Dendritic cell treated with granulocyte-macrophage colony-stimulating factor and Interleukin-4, amounts not matched to agents 40 ng/mL and 50 ng/mL, for 4 days (primary cell): ENCODE data around the gene PHETA1.
"Not testable (repeated sequence)": the region's sequence is repeated elsewhere in the genome, so short reads cannot be mapped to it uniquely, and the experiment has no call there.

Experiments used
- H3K27ac Mint-ChIP-seq: one replicate; pipeline ENCODE4 v1.8.0; 2022; ENCODE audit warnings: mild to moderate bottlenecking, mixed read lengths
- H3K27me3 Mint-ChIP-seq: one replicate; pipeline ENCODE4 v1.8.0; 2022; ENCODE audit warnings: mild to moderate bottlenecking, mixed read lengths
- H3K36me3 Mint-ChIP-seq: one replicate; pipeline ENCODE4 v1.8.0; 2022; ENCODE audit warnings: low read depth, mixed read lengths
- H3K4me1 Mint-ChIP-seq: one replicate; pipeline ENCODE4 v1.8.0; 2022; ENCODE audit warnings: low read depth, mixed read lengths
- H3K4me3 Mint-ChIP-seq: one replicate; pipeline ENCODE4 v1.8.0; 2022; ENCODE audit warnings: mild to moderate bottlenecking, moderate library complexity, mixed read lengths
- H3K9me3 Mint-ChIP-seq: one replicate; pipeline ENCODE4 v1.8.0; 2022; ENCODE audit warnings: mixed read lengths
- intact Hi-C: fragments of 100-400 bp; cut with micrococcal nuclease; formaldehyde crosslinking; loops from one replicate; pipeline ENCODE4 v1.15.0; 2022

PHETA1 gene

DNA sequence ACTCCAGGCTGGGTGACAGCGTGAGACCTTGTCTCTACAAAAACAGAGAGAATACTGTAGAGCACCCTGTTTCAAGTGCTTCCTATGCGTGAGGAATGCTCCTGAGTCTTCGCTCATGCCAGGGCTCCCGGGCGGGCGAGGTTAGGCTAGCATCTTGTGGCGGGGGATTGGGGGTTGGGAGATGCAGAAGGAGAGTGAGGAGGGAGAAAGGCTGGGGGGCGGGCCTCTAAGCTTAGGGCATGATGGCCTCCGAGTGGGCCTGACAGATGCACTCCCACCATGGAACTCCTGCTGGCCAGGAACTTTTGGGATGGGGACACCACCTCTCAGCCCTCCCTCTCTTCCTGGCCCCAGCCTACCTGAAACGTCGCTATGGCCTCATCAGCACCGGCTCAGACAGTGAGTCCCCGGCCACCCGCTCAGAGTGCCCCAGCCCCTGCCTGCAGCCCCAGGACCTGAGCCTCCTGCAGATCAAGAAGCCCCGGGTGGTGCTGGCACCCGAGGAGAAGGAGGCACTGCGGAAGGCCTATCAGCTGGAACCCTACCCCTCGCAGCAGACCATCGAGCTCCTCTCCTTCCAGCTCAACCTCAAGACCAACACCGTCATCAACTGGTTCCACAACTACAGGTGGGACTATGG lies 27.3 kb downstream of the PHETA1 start:
- intact Hi-C loops, result no loop called here
- Mint-ChIP-seq H3K27me3 (peaks cover 2% of the 10 kb centered on the region), H3K4me1 (peaks cover 8% of the 10 kb centered on the region)

DNA sequence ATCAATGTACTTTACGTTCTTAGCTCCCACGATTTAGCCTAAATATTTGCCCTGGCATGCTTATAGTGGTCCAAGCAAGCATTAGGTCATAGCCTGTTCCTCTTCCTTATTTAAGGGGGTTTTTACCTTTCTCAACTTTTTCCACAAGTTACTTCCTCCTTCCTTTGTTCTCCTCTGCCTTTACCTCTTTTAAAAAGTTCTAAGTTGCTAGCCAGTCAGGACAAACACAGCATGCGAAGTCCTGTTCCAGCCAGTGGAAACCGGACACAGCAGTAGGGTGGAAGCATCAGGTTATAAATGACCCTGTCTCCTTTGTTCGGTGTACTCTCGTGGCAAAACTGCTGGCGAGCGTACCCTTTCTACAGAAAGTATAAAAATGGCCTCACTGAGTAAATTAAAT lies 28.2 kb downstream of the PHETA1 start:
- H3K4me3 Mint-ChIP-seq, H3K9me3 Mint-ChIP-seq, H3K36me3 Mint-ChIP-seq, H3K4me1 Mint-ChIP-seq, H3K27ac Mint-ChIP-seq, H3K27me3 Mint-ChIP-seq, intact Hi-C loops: not testable (repeated sequence)

More for the DNA sequence above, 27.3 kb downstream of the PHETA1 start:
- Mint-ChIP-seq H3K36me3 (peaks cover 5% of the 10 kb centered on the region), H3K27ac (no peak overlapping the region), H3K4me3 (no peak overlapping the region), H3K9me3 (peaks cover 9% of the 10 kb centered on the region)

GRCh38 chr12:111340231-111340630 lies 28.7 kb downstream of the PHETA1 start:
- Mint-ChIP-seq H3K9me3 (peaks cover 9% of the 10 kb centered on the region), H3K36me3 (peaks cover 5% of the 10 kb centered on the region), H3K27me3 (peaks cover 2% of the 10 kb centered on the region), H3K27ac (no peak overlapping the region), H3K4me1 (peaks cover 8% of the 10 kb centered on the region), H3K4me3 (no peak overlapping the region)
- intact Hi-C loops, result no loop called here

- Mint-ChIP-seq H3K36me3 (peaks cover 5% of the 10 kb centered on the region), H3K27me3 (peaks cover 2% of the 10 kb centered on the region), H3K9me3 (peaks cover 9% of the 10 kb centered on the region), H3K4me1 (peaks cover 8% of the 10 kb centered on the region), H3K27ac (no peak overlapping the region), H3K4me3 (no peak overlapping the region)
- intact Hi-C loops, result no loop called here
Measured at GRCh38 chr12:111339321-111339938, 29.5 kb downstream of the PHETA1 start.

GRCh38 chr12:111338096-111338495 lies 30.8 kb downstream of the PHETA1 start:
- peaks cover under 1% of the 10 kb centered on the region for H3K27me3 Mint-ChIP-seq
- no peak overlapping the region for H3K27ac Mint-ChIP-seq
- H3K36me3 Mint-ChIP-seq, result peaks cover 2% of the 10 kb centered on the region
- H3K4me3 Mint-ChIP-seq, result no peak overlapping the region
- intact Hi-C loops, result no loop called here
- peaks cover 4% of the 10 kb centered on the region for H3K9me3 Mint-ChIP-seq
- H3K4me1 Mint-ChIP-seq, result peaks cover 8% of the 10 kb centered on the region

DNA sequence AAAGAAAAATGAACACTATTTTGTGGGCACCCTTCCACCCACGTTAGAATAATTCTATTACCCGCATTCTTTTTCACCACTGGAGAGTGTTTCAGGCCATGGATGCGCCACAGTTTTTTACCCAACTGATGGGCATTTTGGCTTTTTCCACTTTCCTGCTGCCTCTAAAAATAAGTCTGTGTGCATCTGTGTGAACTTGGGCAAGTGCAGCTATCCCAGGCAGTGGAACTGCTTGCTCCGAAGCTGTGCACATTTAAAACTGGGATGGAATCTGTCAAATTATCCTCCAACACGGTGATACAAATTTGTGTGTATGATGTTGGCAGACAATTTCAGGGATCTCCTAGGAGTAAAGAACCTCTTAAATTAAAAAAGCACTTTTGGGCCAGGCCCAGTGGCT lies 31.5 kb downstream of the PHETA1 start:
- Mint-ChIP-seq H3K27ac (no peak overlapping the region), H3K4me1 (peaks cover 8% of the 10 kb centered on the region)

DNA sequence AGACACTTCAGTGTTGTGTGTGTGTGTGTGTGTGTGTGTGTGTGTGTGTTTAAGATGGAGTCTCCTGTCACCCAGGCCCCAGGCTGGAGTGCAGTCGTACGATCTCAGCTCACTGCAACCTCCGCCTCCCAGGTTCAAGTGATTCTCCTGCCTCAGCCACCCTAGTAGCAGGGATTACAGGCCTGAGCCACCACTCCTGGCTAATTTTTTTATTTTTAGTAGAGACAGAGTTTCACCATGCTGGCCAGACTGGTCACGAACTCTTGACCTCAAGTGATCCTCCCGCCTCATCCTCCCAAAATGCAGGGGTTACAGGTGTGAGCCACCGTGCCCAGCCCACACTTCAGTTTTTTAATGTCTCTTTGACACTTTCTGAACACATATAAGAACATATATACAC lies 32.5 kb downstream of the PHETA1 start:
- intact Hi-C loops, H3K36me3 Mint-ChIP-seq: not testable (repeated sequence)

More for the DNA sequence above, 31.5 kb downstream of the PHETA1 start:
- Mint-ChIP-seq H3K27me3 (peaks cover 1% of the 10 kb centered on the region), H3K36me3 (no peaks in the 10 kb centered on the region), H3K9me3 (no peaks in the 10 kb centered on the region), H3K4me3 (no peak overlapping the region)
- intact Hi-C loops, result no loop called here

GRCh38 chr12:111335811-111336210 lies 33.1 kb downstream of the PHETA1 start:
- Mint-ChIP-seq H3K4me3 (no peak overlapping the region), H3K4me1 (peaks cover 10% of the 10 kb centered on the region), H3K27ac (no peak overlapping the region), H3K27me3 (peaks cover 4% of the 10 kb centered on the region), H3K36me3 (no peaks in the 10 kb centered on the region), H3K9me3 (no peaks in the 10 kb centered on the region)
- intact Hi-C loops, result no loop called here

More for the DNA sequence above, 32.5 kb downstream of the PHETA1 start:
- H3K4me1 Mint-ChIP-seq, H3K27me3 Mint-ChIP-seq, H3K9me3 Mint-ChIP-seq, H3K27ac Mint-ChIP-seq, H3K4me3 Mint-ChIP-seq: not testable (repeated sequence)

DNA sequence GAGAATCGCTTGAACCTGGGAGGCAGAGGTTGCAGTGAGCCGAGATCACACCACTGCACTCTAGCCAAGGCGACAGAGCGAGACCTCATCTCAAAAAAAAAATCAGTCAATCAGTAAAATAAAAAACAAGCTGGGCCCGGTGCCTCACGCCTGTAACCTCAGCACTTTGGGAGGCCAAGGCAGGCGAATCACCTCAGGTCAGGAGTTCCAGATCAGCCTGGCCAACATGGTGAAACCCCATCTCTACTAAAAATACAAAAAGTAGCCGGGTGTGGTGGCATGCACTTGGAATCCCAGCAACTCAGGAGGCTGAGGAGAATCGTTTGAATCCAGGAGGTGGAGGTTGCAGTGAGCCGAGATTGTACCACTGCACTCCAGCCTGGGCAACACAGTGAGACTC lies 33.6 kb downstream of the PHETA1 start:
- intact Hi-C loops, H3K4me3 Mint-ChIP-seq, H3K36me3 Mint-ChIP-seq, H3K9me3 Mint-ChIP-seq, H3K27ac Mint-ChIP-seq, H3K4me1 Mint-ChIP-seq, H3K27me3 Mint-ChIP-seq: not testable (repeated sequence)

DNA sequence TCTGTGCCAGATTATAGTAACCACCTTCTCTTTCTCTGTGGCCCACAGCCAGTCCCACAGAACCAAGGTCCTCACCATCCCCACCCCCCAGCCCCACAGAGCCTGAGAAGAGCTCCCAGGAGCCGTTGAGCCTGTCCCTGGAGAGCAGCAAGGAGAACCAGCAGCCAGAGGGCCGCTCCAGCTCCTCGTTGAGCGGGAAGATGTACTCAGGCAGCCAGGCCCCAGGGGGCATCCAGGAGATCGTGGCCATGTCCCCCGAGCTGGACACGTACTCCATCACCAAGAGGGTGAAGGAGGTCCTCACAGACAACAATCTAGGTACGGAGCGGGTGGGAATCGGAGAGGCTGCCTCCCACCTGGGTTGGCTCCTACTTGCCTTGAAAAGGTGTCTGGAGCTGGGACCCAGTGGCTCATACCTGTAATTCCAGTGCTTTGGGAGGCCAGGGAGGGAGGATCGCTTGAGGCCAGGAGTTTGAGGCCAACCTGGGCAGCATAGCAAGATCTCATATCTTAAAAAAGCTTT lies 34.4 kb downstream of the PHETA1 start:
- Mint-ChIP-seq H3K9me3 (no peaks in the 10 kb centered on the region), H3K36me3 (no peaks in the 10 kb centered on the region), H3K4me1 (peaks cover 7% of the 10 kb centered on the region), H3K27me3 (peaks cover 5% of the 10 kb centered on the region), H3K27ac (no peak overlapping the region), H3K4me3 (no peak overlapping the region)
- intact Hi-C loops, result loop anchor here (5.0 kb wide), 1 partner anchor 63 kb away; no protein-coding TSS in a partner anchor

DNA sequence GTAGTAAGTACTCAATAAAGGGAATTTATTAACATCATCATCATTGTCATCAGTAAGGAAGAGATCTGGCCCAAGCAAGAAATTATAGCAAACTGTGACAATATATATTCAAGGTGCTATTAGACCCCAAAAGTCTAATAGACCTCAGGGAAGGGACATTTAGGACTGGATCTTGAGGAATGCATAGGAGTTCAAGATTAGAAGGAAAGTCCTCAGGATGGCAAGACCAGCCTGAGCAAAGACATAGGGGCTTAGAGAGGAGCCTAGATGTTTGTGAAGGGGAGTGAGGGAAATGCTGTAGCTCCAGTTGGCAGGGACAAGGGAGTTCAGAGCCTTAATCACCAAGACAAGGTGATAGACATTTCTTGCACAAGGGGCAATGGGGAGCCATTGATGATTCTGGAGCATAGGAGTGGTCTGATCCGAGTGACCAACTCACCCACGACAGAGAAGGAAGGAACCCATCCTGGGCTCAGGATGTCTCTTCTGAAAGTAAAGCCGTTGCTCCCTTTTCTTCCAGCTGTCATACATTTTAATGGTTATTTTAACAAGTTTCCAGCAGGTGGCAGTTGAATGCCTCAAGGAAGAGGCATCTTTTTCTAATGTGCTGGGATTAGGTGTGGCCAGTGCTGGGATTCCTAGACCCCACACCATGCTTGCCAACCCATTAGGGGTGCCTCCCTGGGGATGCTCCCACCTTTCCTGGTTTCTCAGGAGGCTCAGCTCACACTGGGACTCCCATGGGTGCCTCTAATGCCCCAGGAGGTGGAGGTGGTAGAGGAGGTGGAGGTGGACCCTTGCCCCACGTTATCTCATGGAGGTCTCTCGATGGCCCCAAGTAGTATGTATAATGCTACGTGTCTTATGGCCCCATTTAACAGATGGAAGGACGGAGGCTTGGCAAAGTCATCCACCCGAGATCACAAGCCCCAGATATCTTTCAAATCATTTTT lies 37.8 kb downstream of the PHETA1 start:
- Mint-ChIP-seq H3K4me1 (peaks cover 7% of the 10 kb centered on the region), H3K27me3 (peaks cover 9% of the 10 kb centered on the region), H3K4me3 (no peak overlapping the region), H3K9me3 (no peaks in the 10 kb centered on the region), H3K27ac (peak overlapping the region; percentile 67), H3K36me3 (no peaks in the 10 kb centered on the region)
- intact Hi-C loops, result loop anchor here (1.0 to 5.0 kb wide), 3 partner anchors 66 to 200 kb away; no protein-coding TSS in a partner anchor

DNA sequence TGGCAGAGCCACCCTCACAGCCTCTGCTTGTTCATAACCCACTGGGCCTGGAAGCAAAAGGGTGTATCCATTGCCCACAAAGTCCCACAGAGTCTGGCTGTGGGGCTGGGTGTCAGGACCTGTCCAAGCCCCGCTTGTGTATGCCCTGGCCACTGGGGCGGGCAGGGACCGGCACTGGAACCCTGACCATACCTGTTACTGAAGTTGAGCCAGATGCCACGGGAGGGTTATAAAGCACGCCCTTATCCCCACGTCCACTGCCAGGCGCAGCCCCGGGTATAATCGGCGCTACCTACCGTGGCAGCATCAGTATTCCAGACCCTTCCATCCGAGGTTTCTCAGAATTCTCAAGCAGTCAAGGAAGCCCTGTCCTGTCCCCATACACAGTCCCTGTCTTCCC lies 40.8 kb downstream of the PHETA1 start:
- no peak overlapping the region for H3K4me3 Mint-ChIP-seq
- no peaks in the 10 kb centered on the region for H3K9me3 Mint-ChIP-seq
- H3K27ac Mint-ChIP-seq, result no peak overlapping the region

GRCh38 chr12:111327474-111327873 lies 41.4 kb downstream of the PHETA1 start:
- peak overlapping the region; percentile 22 for H3K27ac Mint-ChIP-seq
- no peak overlapping the region for H3K4me3 Mint-ChIP-seq
- intact Hi-C loops, result no loop called here
- peaks cover 7% of the 10 kb centered on the region for H3K4me1 Mint-ChIP-seq
- peaks cover 9% of the 10 kb centered on the region for H3K27me3 Mint-ChIP-seq
- no peaks in the 10 kb centered on the region for H3K9me3 Mint-ChIP-seq
- no peaks in the 10 kb centered on the region for H3K36me3 Mint-ChIP-seq

More for the DNA sequence above, 40.8 kb downstream of the PHETA1 start:
- Mint-ChIP-seq H3K27me3 (peaks cover 9% of the 10 kb centered on the region), H3K4me1 (peaks cover 7% of the 10 kb centered on the region), H3K36me3 (no peaks in the 10 kb centered on the region)
- intact Hi-C loops, result no loop called here
